Mononuclear cell (primary cell): ENCODE data around the gene BRICD5. TPM values are rescaled to one million over a fixed set of nuclear protein-coding genes. Genes with fewer than 3 reads are reported as not detected.
"Not testable (repeated sequence)": the region's sequence is repeated elsewhere in the genome, so short reads cannot be mapped to it uniquely, and the experiment has no call there.

ENCODE experiments used
- H3K27me3 ChIP-seq: 2 replicates; pipeline ENCODE4 v1.6.0; 2011; ENCODE audit warnings: low read length, control low read depth; ENCODE audit not compliant: insufficient read depth
- H3K4me1 ChIP-seq: 2 replicates; pipeline ENCODE4 v1.5.1; 2011; ENCODE audit warnings: mild to moderate bottlenecking, low read length, control low read depth; ENCODE audit not compliant: insufficient read depth
- H3K4me3 ChIP-seq: 2 replicates; pipeline ENCODE4 v1.5.1; 2011; ENCODE audit warnings: mild to moderate bottlenecking, low read length, moderate library complexity
- H3K9me3 ChIP-seq: 2 replicates; pipeline ENCODE4 v1.5.1; 2011; ENCODE audit warnings: low read depth, mild to moderate bottlenecking, control low read depth, low read length
- total RNA-seq: library from RNA; depleted of rRNA; stranded (reverse); fragments of >200 nt; gene quantifications from one replicate; pipeline ENCODE4 v1.2.3, GENCODE V29; 2012

The BRICD5 gene
- 0.84 TPM for total RNA-seq

DNA sequence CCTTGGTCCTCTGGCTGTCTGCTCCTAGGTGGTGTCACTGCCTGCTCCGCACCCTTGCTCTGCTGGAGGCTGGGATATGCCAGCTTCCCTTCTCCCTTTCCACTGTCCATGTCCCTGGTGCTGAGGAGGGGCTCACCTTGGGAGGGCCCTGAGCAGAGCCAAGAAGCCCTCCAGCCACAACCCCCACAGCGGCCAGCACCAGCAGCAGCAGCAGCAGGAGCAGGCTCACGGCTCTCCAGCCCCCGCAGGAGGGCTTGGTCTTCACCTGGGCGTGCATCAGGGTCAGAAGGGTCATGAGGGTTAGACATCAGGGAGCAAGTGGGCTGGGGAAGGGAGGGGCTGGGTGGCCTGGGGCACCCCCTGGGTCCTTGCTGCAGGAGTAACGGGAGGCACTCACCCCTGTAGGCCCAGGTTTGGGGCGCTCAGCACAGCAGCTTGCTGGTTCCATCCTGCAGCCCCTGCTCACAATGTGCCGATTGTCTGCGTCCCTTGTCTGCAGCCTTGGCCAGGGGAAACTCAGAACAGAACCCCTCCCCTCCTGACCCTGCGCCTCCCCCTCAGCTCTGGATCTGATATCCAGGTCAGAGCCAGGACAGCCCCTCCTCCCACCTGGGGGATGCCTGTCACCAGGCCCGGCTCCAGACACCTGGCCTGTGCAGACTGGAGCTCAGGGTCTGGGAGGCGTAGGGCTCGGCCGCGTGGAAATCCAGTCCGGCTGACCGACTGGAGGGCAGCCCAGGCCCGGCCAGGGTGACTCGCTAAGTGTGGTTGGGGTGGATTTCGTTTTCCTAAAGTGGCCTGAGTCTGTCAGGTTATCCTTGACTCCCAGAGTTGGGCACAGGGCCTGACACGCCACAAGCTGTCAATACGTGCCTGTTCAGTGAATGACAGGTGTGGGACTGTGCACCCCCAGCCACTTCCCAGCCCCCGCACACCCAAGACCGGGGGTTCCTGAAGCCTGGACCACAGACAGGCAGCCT is at the start of gene BRICD5:
Gene BRICD5, minus strand, starts transcription at position 478 of the 980 bp plus-strand sequence. Its CDS starts 30 bp downstream, at position 448.
- H3K9me3 ChIP-seq, result no peaks in the 10 kb centered on the region
- peaks cover 44% of the 10 kb centered on the region for H3K4me1 ChIP-seq
- no peak within 1 kb of the TSS for H3K4me3 ChIP-seq
- H3K27me3 ChIP-seq, result no peaks in the 10 kb centered on the region

DNA sequence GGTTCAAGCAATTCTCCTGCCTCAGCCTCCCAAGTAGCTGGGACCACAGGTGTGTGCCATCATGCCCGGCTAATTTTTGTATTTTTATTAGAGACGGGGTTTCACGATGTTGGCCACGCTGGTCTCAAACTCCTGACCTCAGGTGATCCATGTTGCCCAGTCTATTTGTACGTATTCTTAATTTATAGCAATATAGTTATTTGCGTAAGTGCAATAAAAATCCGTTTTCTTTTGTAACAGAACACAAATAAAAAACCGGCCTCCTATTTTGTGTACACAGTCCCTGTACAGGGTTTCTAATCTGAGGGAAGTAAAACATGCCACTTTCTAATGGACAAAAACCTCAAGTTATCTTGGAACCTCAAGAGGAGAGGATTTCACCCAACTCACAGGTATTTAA is 49.6 kb upstream of the BRICD5 start:
- Histone ChIP-seq H3K27me3 (no peaks in the 10 kb centered on the region), H3K4me3 (no peak overlapping the region), H3K4me1 (no peaks in the 10 kb centered on the region), H3K9me3 (no peaks in the 10 kb centered on the region)

- H3K9me3 ChIP-seq, H3K4me3 ChIP-seq, H3K27me3 ChIP-seq, H3K4me1 ChIP-seq: not testable (repeated sequence)
Measured at GRCh38 chr16:2258530-2258929, 47.9 kb upstream of the BRICD5 start.

DNA sequence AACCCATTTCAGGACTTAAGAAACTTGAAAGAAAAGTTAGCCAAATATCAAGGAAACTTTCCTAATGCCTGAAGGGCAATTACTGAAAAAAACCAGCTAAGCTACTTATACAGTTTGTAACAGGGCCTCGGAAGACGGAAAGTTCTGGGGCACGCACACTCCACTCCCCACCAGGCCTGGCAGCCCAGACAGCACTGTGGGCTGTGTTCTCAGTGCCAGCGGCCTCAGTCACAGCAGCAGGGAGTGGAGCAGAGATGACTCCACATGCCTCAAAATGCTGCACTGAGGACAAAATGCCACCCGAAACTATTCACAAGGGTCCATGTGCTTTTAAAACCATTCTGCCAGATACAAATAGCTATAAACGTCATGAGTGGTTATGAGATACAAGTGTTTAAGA is 47.1 kb upstream of the BRICD5 start:
- no peaks in the 10 kb centered on the region for H3K4me1 ChIP-seq
- H3K9me3 ChIP-seq, result no peaks in the 10 kb centered on the region
- H3K4me3 ChIP-seq, result no peak overlapping the region
- no peaks in the 10 kb centered on the region for H3K27me3 ChIP-seq

- H3K9me3 ChIP-seq, result no peaks in the 10 kb centered on the region
- H3K4me1 ChIP-seq, result peaks cover 6% of the 10 kb centered on the region
- no peak overlapping the region for H3K4me3 ChIP-seq
- no peaks in the 10 kb centered on the region for H3K27me3 ChIP-seq
Measured at GRCh38 chr16:2256531-2257140, 46.0 kb upstream of the BRICD5 start.

DNA sequence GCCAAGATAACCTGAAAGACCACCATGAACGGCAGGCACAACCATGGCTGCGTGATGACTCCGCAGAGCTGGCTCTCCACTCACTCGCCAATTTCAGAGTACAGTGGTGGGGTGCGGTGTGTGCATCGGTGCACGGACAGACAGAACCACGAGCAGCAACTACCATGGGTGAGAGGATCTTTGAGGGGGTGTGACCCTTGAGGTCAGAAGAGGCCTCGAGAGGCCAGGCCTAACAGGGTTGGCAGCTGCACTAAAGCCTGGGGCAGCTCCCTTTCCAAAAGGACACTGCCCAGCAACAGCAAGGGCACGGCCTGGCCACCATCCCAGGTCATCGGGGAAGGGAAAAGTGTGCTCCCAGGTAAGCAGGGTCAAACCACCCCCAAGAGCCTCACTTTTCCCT is 42.6 kb upstream of the BRICD5 start:
- no peak overlapping the region for H3K4me3 ChIP-seq
- no peaks in the 10 kb centered on the region for H3K27me3 ChIP-seq
- H3K9me3 ChIP-seq, result no peaks in the 10 kb centered on the region
- peaks cover 17% of the 10 kb centered on the region for H3K4me1 ChIP-seq

- H3K9me3 ChIP-seq, result no peaks in the 10 kb centered on the region
- H3K4me1 ChIP-seq, result peaks cover 17% of the 10 kb centered on the region
- H3K27me3 ChIP-seq, result no peaks in the 10 kb centered on the region
- H3K4me3 ChIP-seq, result no peak overlapping the region
Measured at GRCh38 chr16:2252806-2253148, 42.1 kb upstream of the BRICD5 start.

DNA sequence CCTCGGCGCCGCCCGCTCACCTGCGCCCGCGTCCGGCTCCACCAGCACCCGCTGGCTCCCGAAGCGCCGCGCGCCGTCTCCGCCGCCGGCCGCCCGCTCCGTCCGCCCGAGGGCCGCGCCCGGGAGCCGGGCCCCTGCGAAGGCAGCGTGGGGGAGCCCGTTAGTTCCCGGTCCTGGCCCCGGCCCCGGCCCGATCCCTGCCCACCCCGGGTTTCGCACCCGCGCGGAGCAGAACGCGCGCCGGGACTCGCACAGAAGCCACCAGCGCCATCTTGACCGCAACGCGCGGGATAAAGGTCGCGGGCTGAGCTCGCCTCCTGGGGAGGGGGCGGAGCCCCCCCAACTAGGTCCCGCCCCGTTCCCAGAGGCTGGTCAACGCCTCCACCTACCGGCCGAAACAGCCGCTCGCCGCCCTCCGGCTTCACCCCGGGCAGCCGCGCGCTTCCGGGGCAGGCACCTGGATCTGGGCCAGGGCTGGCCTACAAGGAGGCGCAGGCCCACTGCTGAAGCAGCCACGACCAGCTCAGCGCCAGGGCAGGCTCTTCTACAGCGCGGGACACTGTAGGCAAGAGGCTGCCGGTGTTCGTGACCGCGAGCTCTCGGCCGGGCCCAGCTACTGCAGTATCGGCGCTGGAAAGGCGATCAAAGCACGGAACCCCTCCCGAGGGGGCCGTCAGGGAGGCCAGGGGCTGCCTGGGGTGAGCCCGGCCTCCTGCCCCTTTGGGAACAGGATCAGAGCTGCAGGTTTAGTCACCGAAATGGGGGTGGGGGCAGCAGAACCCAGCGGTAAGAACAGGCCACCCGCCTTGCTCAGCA is 40.8 kb upstream of the BRICD5 start, which contains the start of gene ECI1:
Gene ECI1, minus strand, starts transcription at position 292 of the 816 bp plus-strand sequence. Its CDS starts 21 bp downstream, at position 271.
- Histone ChIP-seq H3K4me1 (peaks cover 17% of the 10 kb centered on the region), H3K4me3 (peak within 1 kb of the TSS; percentile 56), H3K9me3 (no peaks in the 10 kb centered on the region), H3K27me3 (no peaks in the 10 kb centered on the region)

DNA sequence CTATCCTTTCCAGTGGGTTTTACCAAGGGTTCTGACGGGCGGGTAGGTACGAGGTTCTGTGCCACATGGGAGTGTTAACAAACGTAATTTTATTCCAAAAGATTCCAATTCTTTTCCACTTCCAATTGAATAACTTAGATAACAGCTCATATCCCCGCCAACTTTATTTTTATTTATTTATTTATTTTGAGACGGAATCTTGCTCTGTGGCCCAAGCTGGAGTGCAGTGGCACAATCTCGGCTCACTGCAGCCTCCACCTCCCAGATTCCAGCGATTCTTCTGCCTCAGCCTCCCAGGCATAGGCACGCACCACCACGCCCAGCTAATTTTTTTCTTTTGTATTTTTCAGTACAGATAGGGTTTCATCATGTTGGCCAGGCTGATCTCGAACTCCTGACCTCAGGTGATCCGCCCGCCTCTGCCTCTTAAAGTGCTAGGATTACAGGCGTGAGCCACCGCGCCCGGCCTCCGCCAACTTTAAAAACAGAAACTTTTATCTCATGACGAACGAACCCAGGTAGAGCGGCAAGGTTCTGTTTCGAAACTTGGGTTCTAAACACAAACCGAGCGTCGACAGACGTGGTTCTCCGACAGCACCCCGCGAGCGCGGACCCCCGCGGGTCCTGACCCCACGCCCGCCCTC is 40.1 kb upstream of the BRICD5 start:
- Histone ChIP-seq H3K9me3 (no peaks in the 10 kb centered on the region), H3K4me1 (peaks cover 17% of the 10 kb centered on the region), H3K27me3 (no peaks in the 10 kb centered on the region), H3K4me3 (peak overlapping the region; percentile 56)

DNA sequence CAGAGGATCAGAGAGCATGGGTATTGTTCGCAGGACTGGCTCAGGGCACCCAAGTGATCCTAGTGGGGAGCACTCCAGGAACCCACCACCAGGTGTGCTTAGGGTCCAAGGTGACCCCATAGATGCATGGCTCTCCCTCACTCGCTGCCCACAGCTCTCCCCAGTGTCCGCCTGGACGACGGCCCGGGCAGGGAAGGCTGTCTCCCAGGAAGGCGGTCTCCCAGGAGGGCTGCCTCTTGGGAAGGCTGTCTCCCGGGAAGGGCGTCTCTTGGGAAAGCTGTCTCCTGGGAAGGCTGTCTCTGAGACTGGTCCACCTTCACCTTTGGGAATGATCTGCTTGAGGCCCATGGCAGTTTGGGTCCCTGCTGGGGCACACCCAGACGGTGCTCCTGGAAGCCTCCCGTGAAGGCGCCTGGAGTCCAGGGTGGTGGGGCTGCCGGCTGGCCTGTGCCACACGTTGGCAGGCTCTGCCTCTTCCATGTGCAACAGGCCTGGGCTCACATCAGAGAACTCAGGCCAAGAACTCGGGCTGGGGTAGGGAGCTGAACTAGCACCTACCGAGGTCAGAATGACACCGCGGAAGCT is 35.7 kb upstream of the BRICD5 start:
- Histone ChIP-seq H3K27me3 (no peaks in the 10 kb centered on the region), H3K4me1 (peaks cover 10% of the 10 kb centered on the region), H3K9me3 (no peaks in the 10 kb centered on the region), H3K4me3 (no peak overlapping the region)

DNA sequence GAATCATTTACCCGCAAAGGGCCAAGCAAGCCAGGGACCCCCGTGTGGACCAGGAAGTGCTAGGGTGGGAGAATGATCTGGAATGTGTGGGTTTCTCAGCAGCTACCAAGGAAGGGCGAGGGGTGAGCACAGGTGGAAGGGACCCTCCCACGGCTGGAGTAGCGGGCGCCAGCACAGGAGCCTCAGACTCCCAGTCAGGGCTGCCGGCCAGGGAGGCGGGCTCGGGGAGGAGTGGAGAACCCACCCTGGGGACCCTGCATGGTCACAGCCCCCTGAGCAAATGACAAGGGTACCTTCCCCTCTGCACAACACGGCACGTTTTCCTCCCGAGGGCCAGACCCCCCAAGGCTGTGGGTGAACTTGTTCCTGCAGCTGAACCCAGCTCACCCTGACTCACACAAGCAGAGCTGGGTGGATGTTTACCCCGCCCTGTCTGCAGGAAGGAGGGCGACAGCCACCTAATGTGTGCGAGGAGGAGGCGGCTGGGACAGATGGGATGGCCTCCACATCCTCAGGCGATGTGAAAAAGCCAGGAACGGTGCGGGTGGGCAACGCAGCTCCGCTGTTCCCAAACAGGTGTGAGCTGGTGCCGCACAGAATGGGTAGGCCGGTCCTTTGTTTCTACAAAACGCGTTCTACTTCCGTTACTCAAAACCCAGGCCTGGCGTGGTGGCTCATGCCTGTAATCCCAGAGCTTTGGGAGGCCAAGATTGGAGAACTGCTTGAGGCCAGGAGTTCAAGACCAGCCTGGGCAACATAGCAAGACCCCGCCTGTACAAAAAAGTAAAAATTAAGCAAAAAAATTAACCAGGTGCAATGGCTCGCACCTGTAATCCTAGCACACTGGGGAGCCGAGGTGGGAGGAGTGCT is 34.5 kb upstream of the BRICD5 start:
- peaks cover 3% of the 10 kb centered on the region for H3K4me1 ChIP-seq
- H3K4me3 ChIP-seq, result no peak overlapping the region
- H3K27me3 ChIP-seq, result no peaks in the 10 kb centered on the region
- no peaks in the 10 kb centered on the region for H3K9me3 ChIP-seq

- no peaks in the 10 kb centered on the region for H3K4me1 ChIP-seq
- no peaks in the 10 kb centered on the region for H3K9me3 ChIP-seq
- H3K27me3 ChIP-seq, result no peaks in the 10 kb centered on the region
- no peak overlapping the region for H3K4me3 ChIP-seq
Measured at GRCh38 chr16:2244301-2244700, 33.6 kb upstream of the BRICD5 start.

DNA sequence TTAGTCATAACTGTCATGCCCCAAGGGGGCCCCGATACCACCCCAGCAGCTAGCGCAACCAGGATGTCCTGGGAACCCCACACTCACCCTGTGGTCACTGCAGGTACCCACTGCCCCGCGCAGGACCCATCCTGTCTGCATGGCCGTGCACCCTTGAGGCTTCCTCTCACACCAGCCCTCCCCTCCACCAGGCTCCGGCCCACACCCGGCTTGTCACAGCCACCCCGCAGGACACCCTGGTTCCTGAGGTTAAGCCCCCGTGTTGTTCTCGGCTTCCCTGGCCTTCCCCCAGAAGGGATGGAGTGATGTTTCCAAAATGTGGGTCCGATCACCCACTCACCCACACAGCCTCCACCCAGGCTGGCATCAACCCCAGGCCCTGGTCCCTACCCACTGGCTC is 33.1 kb upstream of the BRICD5 start:
- no peaks in the 10 kb centered on the region for H3K4me1 ChIP-seq

More for the DNA sequence above, 33.1 kb upstream of the BRICD5 start:
- H3K9me3 ChIP-seq, result no peaks in the 10 kb centered on the region
- no peaks in the 10 kb centered on the region for H3K27me3 ChIP-seq
- H3K4me3 ChIP-seq, result no peak overlapping the region
